ENCODE data around the gene SEZ6. TPM values are rescaled to one million over a fixed set of nuclear protein-coding genes. Genes with fewer than 3 reads are reported as not detected.
A peak's percentile ranks its signal among the peaks of the same experiment; 100 is the strongest.

The SEZ6 gene
- not detected for total RNA-seq
- long read RNA-seq: 0 reads

GRCh38 chr17:29005936-29006511 lies at the start of gene SEZ6:
Gene SEZ6, minus strand, starts transcription at chr17:29006033. Its CDS starts 164 bp downstream, at chr17:29005869.
- intact Hi-C loops (cut with micrococcal nuclease): no loop called here
- DNase-seq (peak; percentile 87), ATAC-seq (peak; percentile 95)

GRCh38 chr17:29054835-29055234 lies 49.0 kb upstream of the SEZ6 start:
- DNase-seq (no peak), ATAC-seq (no peak)
- intact Hi-C loops (cut with micrococcal nuclease): no loop called here

- intact Hi-C loops (cut with micrococcal nuclease): no loop called here
- DNase-seq (no peak), ATAC-seq (no peak)
Observed at GRCh38 chr17:29051731-29052130, 45.9 kb upstream of the SEZ6 start.

- ATAC-seq (no peak), DNase-seq (no peak)
- intact Hi-C loops (cut with micrococcal nuclease): no loop called here
Observed at GRCh38 chr17:29051194-29051593, 45.4 kb upstream of the SEZ6 start.

GRCh38 chr17:29050176-29050575 lies 44.3 kb upstream of the SEZ6 start:
- no peak for DNase-seq
- intact Hi-C loops (cut with micrococcal nuclease): no loop called here
- no peak for ATAC-seq

GRCh38 chr17:29049541-29050145 lies 43.8 kb upstream of the SEZ6 start:
- intact Hi-C loops (cut with micrococcal nuclease): no loop called here

GRCh38 chr17:29048440-29049368 lies 42.9 kb upstream of the SEZ6 start:
- intact Hi-C loops (cut with micrococcal nuclease): no loop called here
- ATAC-seq (no peak), DNase-seq (no peak)

More at GRCh38 chr17:29049541-29050145, 43.8 kb upstream of the SEZ6 start:
- ATAC-seq (no peak), DNase-seq (no peak)

- intact Hi-C loops (cut with micrococcal nuclease): no loop called here
- no peak for ATAC-seq
- DNase-seq: no peak
Observed at GRCh38 chr17:29046473-29046839, 40.6 kb upstream of the SEZ6 start.

GRCh38 chr17:29045734-29046472 lies 40.1 kb upstream of the SEZ6 start:
- intact Hi-C loops (cut with micrococcal nuclease): no loop called here
- no peak for DNase-seq
- ATAC-seq: no peak

- intact Hi-C loops (cut with micrococcal nuclease): no loop called here
- ATAC-seq: no peak
- no peak for DNase-seq
Observed at GRCh38 chr17:29045026-29045425, 39.2 kb upstream of the SEZ6 start.

GRCh38 chr17:29043539-29044145 lies 37.8 kb upstream of the SEZ6 start:
- DNase-seq (no peak), ATAC-seq (no peak)
- intact Hi-C loops (cut with micrococcal nuclease): no loop called here

GRCh38 chr17:29042679-29043538 lies 37.1 kb upstream of the SEZ6 start, which contains the start of gene PIPOX:
Gene PIPOX, plus strand, starts transcription at chr17:29043141. Its CDS starts 85 bp downstream, at chr17:29043226.
- ATAC-seq (peak; percentile 76), DNase-seq (no peak)
- intact Hi-C loops (cut with micrococcal nuclease): no loop called here

- DNase-seq (no peak), ATAC-seq (peak; percentile 11)
- intact Hi-C loops (cut with micrococcal nuclease): no loop called here
Observed at GRCh38 chr17:29042026-29042678, 36.3 kb upstream of the SEZ6 start.

- DNase-seq: no peak
- ATAC-seq: no peak
- intact Hi-C loops (cut with micrococcal nuclease): no loop called here
Observed at GRCh38 chr17:29041571-29041970, 35.7 kb upstream of the SEZ6 start.

GRCh38 chr17:29041091-29041490 lies 35.3 kb upstream of the SEZ6 start:
- DNase-seq (no peak), ATAC-seq (no peak)
- intact Hi-C loops (cut with micrococcal nuclease): no loop called here

- no peak for ATAC-seq
- no peak for DNase-seq
- intact Hi-C loops (cut with micrococcal nuclease): no loop called here
Observed at GRCh38 chr17:29039764-29040598, 34.1 kb upstream of the SEZ6 start.

Data from left ventricle myocardium superior (tissue), 1 donor.